ENCODE results near the gene FOXK1. TPM values are rescaled to one million over a fixed set of nuclear protein-coding genes. Genes with fewer than 3 reads are reported as not detected.
"Not testable (repeated sequence)": the region's sequence is repeated elsewhere in the genome, so short reads cannot be mapped to it uniquely, and the experiment has no call there.

FOXK1 gene
- total RNA-seq, 2 donors from 2014 or later, result 17.3 to 47.5 TPM

- H3K4me1 ChIP-seq (replicated peaks), result no peaks in the 10 kb centered on the region
- intact Hi-C loops (cut with DNase I), result loop anchor here (1.0 kb wide), 1 partner anchor 41 kb away; the partner anchor contains the start of gene FOXK1
- no peaks in the 10 kb centered on the region for H3K9me3 ChIP-seq
- H3K27ac ChIP-seq, result peak overlapping the region; percentile 66 to 78
- no peaks in the 10 kb centered on the region for H3K27me3 ChIP-seq (replicated peaks; ENCODE audit: insufficient read depth)
- TF ChIP-seq CTCF (IDR thresholded peaks at IDR 0.05), result peak in 1 of 4 experiments; percentile 20
- no peak for TF ChIP-seq POLR2AphosphoS5 (IDR thresholded peaks at IDR 0.05)
- H3K4me3 ChIP-seq, result peak overlapping the region; percentile 51
- no peaks in the 10 kb centered on the region for H3K36me3 ChIP-seq
- 28% methylated on average over 18 of the region's 18 CpGs for WGBS
- DNase-seq (ENCODE audit: low spot score), result no peak
Measured at GRCh38 chr7:4641091-4641666, 40.9 kb upstream of the FOXK1 start.

- H3K36me3 ChIP-seq, result no peaks in the 10 kb centered on the region
- DNase-seq (ENCODE audit: low spot score), result peak; percentile 88
- no peaks in the 10 kb centered on the region for H3K4me1 ChIP-seq (replicated peaks)
- WGBS, result under 1% methylated on average over 70 of the region's 103 CpGs
- H3K27me3 ChIP-seq (replicated peaks; ENCODE audit: insufficient read depth), result no peaks in the 10 kb centered on the region
- no peaks in the 10 kb centered on the region for H3K9me3 ChIP-seq
- peak overlapping the region; percentile 51 for H3K4me3 ChIP-seq
- peak; percentile 50 to 77 (median 70) for TF ChIP-seq CTCF (IDR thresholded peaks at IDR 0.05)
- peak; percentile 73 for TF ChIP-seq POLR2AphosphoS5 (IDR thresholded peaks at IDR 0.05)
- peak; percentile 59 for TF ChIP-seq POLR2A (IDR thresholded peaks at IDR 0.05)
- intact Hi-C loops (cut with DNase I), result loop anchor here (1.0 to 2.0 kb wide), 2 partner anchors 40 to 113 kb away; partner anchors contain the start of gene FOXK1
- peak overlapping the region; percentile 66 to 78 for H3K27ac ChIP-seq
Measured at GRCh38 chr7:4641667-4642467, 40.2 kb upstream of the FOXK1 start.

GRCh38 chr7:4642468-4643203 lies 39.5 kb upstream of the FOXK1 start:
- H3K4me3 ChIP-seq, result peak overlapping the region; percentile 51
- H3K4me1 ChIP-seq (replicated peaks), result no peaks in the 10 kb centered on the region
- H3K27ac ChIP-seq, result peak overlapping the region; percentile 66 to 78
- WGBS, result 63% methylated on average over 20 of the region's 20 CpGs
- no peak for TF ChIP-seq POLR2A (IDR thresholded peaks at IDR 0.05)
- TF ChIP-seq CTCF (IDR thresholded peaks at IDR 0.05), result no peak
- TF ChIP-seq POLR2AphosphoS5 (IDR thresholded peaks at IDR 0.05), result no peak
- no peaks in the 10 kb centered on the region for H3K9me3 ChIP-seq
- DNase-seq (ENCODE audit: low spot score), result no peak
- H3K27me3 ChIP-seq (replicated peaks; ENCODE audit: insufficient read depth), result no peaks in the 10 kb centered on the region
- H3K36me3 ChIP-seq, result no peaks in the 10 kb centered on the region
- intact Hi-C loops (cut with DNase I), result loop anchor here (2.0 kb wide), 1 partner anchor 112 kb away; no protein-coding TSS in a partner anchor

- intact Hi-C loops (cut with DNase I), result loop anchor here (2.0 kb wide), 1 partner anchor 112 kb away; no protein-coding TSS in a partner anchor
- not testable (repeated sequence) for H3K9me3 ChIP-seq; H3K27ac ChIP-seq; H3K4me3 ChIP-seq; DNase-seq (ENCODE audit: low spot score); H3K36me3 ChIP-seq; H3K4me1 ChIP-seq (replicated peaks); H3K27me3 ChIP-seq (replicated peaks; ENCODE audit: insufficient read depth)
- WGBS, result 95% methylated on average over 5 of the region's 5 CpGs
Measured at GRCh38 chr7:4643204-4643471, 39.0 kb upstream of the FOXK1 start.

GRCh38 chr7:4645246-4645645 lies 36.8 kb upstream of the FOXK1 start:
- no peak overlapping the region for H3K27ac ChIP-seq
- TF ChIP-seq POLR2A (IDR thresholded peaks at IDR 0.05) (no peak), POLR2AphosphoS5 (IDR thresholded peaks at IDR 0.05) (no peak), CTCF (IDR thresholded peaks at IDR 0.05) (no peak)
- H3K4me3 ChIP-seq, result no peak overlapping the region
- H3K9me3 ChIP-seq, result no peaks in the 10 kb centered on the region
- WGBS, result 61% methylated on average over 2 of the region's 2 CpGs
- no peaks in the 10 kb centered on the region for H3K27me3 ChIP-seq (replicated peaks; ENCODE audit: insufficient read depth)
- intact Hi-C loops (cut with DNase I), result no loop called here
- no peak for DNase-seq (ENCODE audit: low spot score)
- no peaks in the 10 kb centered on the region for H3K36me3 ChIP-seq
- no peaks in the 10 kb centered on the region for H3K4me1 ChIP-seq (replicated peaks)

Measured in prostate gland (tissue), 2 donors.